K562 (cell line): ENCODE measurements around the gene ADGRB3. TPM values are rescaled to one million over a fixed set of nuclear protein-coding genes. Genes with fewer than 3 reads are reported as not detected.

Source experiments
- ATAC-seq: fragments of 200-7000 bp; cut with Tn5 transposase; 3 replicates; pipeline ENCODE4 v1.9.1; 2020; ENCODE audit warnings: moderate library complexity
- BruUV-seq: library from RNA; stranded (reverse); fragments of 400-500 nt; replicated peaks from 2 replicates; lab custom pipeline; 2021; lab: Mats Ljungman, UMichigan
- CTCF ChIA-PET: fragments of 300-600 bp; formaldehyde crosslinking; extraction: SDS; loops from one replicate; lab custom pipeline; 2021; ENCODE audit warnings: low intra/inter-chr PET ratio; lab: Yijun Ruan, JAX
- POLR2A ChIA-PET: fragments of 300-600, 350-650 bp; sonication (Branson Sonifier 250); formaldehyde crosslinking; extraction: SDS; loops from one replicate; lab custom pipeline; 2021; ENCODE audit warnings: antibody characterized with exemption, inconsistent platforms; lab: Yijun Ruan, JAX
- DNase-seq, 4 experiments: peaks; one replicate each; pipeline versions ENCODE4 v3.0.0 to v3.0.0-alpha.2; 2011 to 2018; ENCODE audit warnings: low spot score in 3 of 4, mixed read lengths in 3 of 4; ENCODE audit errors: extremely low read depth in 1 of 4
- FAIRE-seq: peaks from 2 replicates; lab custom pipeline; 2011; peaks lifted over from hg19 to GRCh38; lab: Jason Lieb, UNC
- H2AFZ ChIP-seq: 2 replicates; pipeline ENCODE4 v1.6.0; 2011; ENCODE audit warnings: low read depth, low read length, control low read depth, inconsistent platforms
- H3K27ac ChIP-seq: fragments of 200-600 bp; 3 replicates; pipeline ENCODE4 v1.8.0; 2011; ENCODE audit warnings: low read depth, mild to moderate bottlenecking, control low read depth, inconsistent platforms, low read length, moderate library complexity, mixed read lengths; ENCODE audit errors: extremely low read depth
- H3K27me3 ChIP-seq, 2 experiments: fragments of 300-600 bp in 1 of 2; 2 replicates in 1 of 2; 3 replicates in 1 of 2; pipeline versions ENCODE4 v1.6.0 to v1.8.0; 2011; ENCODE audit warnings: inconsistent platforms in 2 of 2, low read length in 2 of 2, mild to moderate bottlenecking in 1 of 2, mixed read lengths in 1 of 2, moderate library complexity in 1 of 2; ENCODE audit not compliant: control insufficient read depth in 2 of 2, insufficient read depth in 2 of 2
- H3K36me3 ChIP-seq: fragments of 300-600 bp; 3 replicates; pipeline ENCODE4 v1.8.0; 2011; ENCODE audit warnings: mild to moderate bottlenecking, low read length, inconsistent platforms; ENCODE audit not compliant: control insufficient read depth, insufficient read depth
- H3K4me1 ChIP-seq, 2 experiments: fragments of 200-600 bp in 1 of 2; replicated peaks in 1 of 2; 2 replicates in 1 of 2; 3 replicates in 1 of 2; pipeline versions ENCODE4 v1.5.1 to v1.8.0; 2011; ENCODE audit warnings: inconsistent platforms in 2 of 2, low read length in 2 of 2, mild to moderate bottlenecking in 1 of 2, mixed read lengths in 1 of 2, moderate library complexity in 1 of 2; ENCODE audit not compliant: control insufficient read depth in 2 of 2, insufficient read depth in 2 of 2
- H3K4me2 ChIP-seq: 2 replicates; pipeline ENCODE4 v1.6.1; 2011; ENCODE audit warnings: low read length, control low read depth, inconsistent platforms, mixed read lengths; ENCODE audit not compliant: insufficient read depth
- H3K4me3 ChIP-seq: fragments of 200-600 bp; sonication (generic), shearing (Covaris generic); 2 replicates; pipeline ENCODE4 v1.5.1; 2016; ENCODE audit warnings: control low read depth, inconsistent platforms
- H3K79me2 ChIP-seq: fragments of 200-600 bp; 3 replicates; pipeline ENCODE4 v1.8.0; 2011; ENCODE audit warnings: low read length, inconsistent platforms; ENCODE audit not compliant: control insufficient read depth, insufficient read depth
- H3K9ac ChIP-seq, 2 experiments: 2 replicates each; pipeline versions ENCODE4 v1.6.0 to v1.6.1; 2011; ENCODE audit warnings: low read depth in 2 of 2, low read length in 2 of 2, control low read depth in 1 of 2, inconsistent platforms in 1 of 2, mild to moderate bottlenecking in 1 of 2, mixed read lengths in 1 of 2; ENCODE audit not compliant: insufficient read depth in 1 of 2
- H3K9me1 ChIP-seq: one replicate; pipeline ENCODE4 v1.6.0; 2011; ENCODE audit warnings: inconsistent platforms, mild to moderate bottlenecking, low read length, moderate library complexity; ENCODE audit not compliant: control insufficient read depth, insufficient read depth
- H3K9me3 ChIP-seq: replicated peaks from 2 replicates; pipeline ENCODE4 v1.5.1; 2011; ENCODE audit warnings: low read depth, low read length, inconsistent platforms; ENCODE audit not compliant: control insufficient read depth, insufficient read depth
- H4K20me1 ChIP-seq: replicated peaks from 2 replicates; pipeline ENCODE4 v1.6.1; 2011; ENCODE audit warnings: low read length, inconsistent platforms, mixed read lengths; ENCODE audit not compliant: control insufficient read depth, insufficient read depth
- BRF1 ChIP-seq: IDR thresholded peaks from 3 replicates; pipeline ENCODE4 v1.6.1; 2011; ENCODE audit warnings: borderline replicate concordance, mild to moderate bottlenecking; ENCODE audit not compliant: insufficient read length; ENCODE audit errors: extremely low read depth
- CHCHD3 ChIP-seq: fragments of 250-450 bp; sonication (Bioruptor Pico); IDR thresholded peaks from 2 replicates; pipeline ENCODE4 v2.1.2; 2022; ENCODE audit warnings: mild to moderate bottlenecking
- CTCFL ChIP-seq: IDR thresholded peaks from 2 replicates; pipeline ENCODE4 v1.6.1; 2011; ENCODE audit warnings: borderline replicate concordance, low read depth, mild to moderate bottlenecking, moderate library complexity, low read length; ENCODE audit not compliant: insufficient read depth, poor library complexity, severe bottlenecking
- FOXA1 ChIP-seq: fragments of 450-650 bp; IDR thresholded peaks from 2 replicates; pipeline ENCODE4 v1.6.1; 2016; ENCODE audit warnings: mild to moderate bottlenecking, borderline replicate concordance
- POU5F1 ChIP-seq: fragments of 150-350 bp; IDR thresholded peaks from 2 replicates; pipeline ENCODE4 v1.6.1; 2014; ENCODE audit warnings: borderline replicate concordance, low read length, low read depth, mild to moderate bottlenecking; ENCODE audit not compliant: partially characterized antibody
- XRCC5 ChIP-seq: fragments of 200-400 bp; formaldehyde crosslinking; IDR thresholded peaks from 2 replicates; pipeline ENCODE4 v1.6.1; 2017; ENCODE audit warnings: low read depth, mild to moderate bottlenecking, low read length
- ZC3H11A ChIP-seq: IDR thresholded peaks from 2 replicates; pipeline ENCODE4 v1.6.1; 2012; ENCODE audit warnings: low read depth, low read length, improper control_type of control experiment
- ZNF174 ChIP-seq: fragments of 250-450 bp; sonication (Bioruptor Pico); IDR thresholded peaks from 2 replicates; pipeline ENCODE4 v1.4.0; 2020; ENCODE audit warnings: mild to moderate bottlenecking
- WGBS: fragments of 100-300 bp; shearing (Covaris generic); methylation state at CpG from one replicate; pipeline ENCODE4 v1.1.6; 2016; ENCODE audit warnings: low coverage, mixed read lengths; ENCODE audit not compliant: insufficient coverage; ENCODE audit errors: missing lambda C conversion rate; 5-methylcytosine and 5-hydroxymethylcytosine counted together
- in situ Hi-C: fragments of 300-500 bp; cut with MboI; formaldehyde crosslinking; loops from 4 replicates; pipeline ENCODE4 v1.15.0; 2018; ENCODE audit warnings: inconsistent platforms, mixed read lengths
- intact Hi-C: fragments of 100-400 bp; cut with micrococcal nuclease; formaldehyde crosslinking; loops from 2 replicates; pipeline ENCODE4 v1.14.2; 2022
- polyA plus RNA-seq, 8 experiments: library from polyadenylated mRNA; depleted of rRNA in 4 of 8; stranded (reverse) in 5 of 8; unstranded in 3 of 8; fragments of >200 nt; fragmentation: Nextera tagmentation in 2 of 8; fragmentation: Illumina TruSeq in 1 of 8; extraction: Ambion mirVana in 2 of 8; extraction: Trizol in 1 of 8; gene quantifications; 2 replicates each; pipeline versions ENCODE4 v1.2.1 to v1.2.3, GENCODE V29; 2011 to 2014; ENCODE audit warnings: inconsistent platforms in 1 of 8, missing spikeins in 1 of 8
- total RNA-seq, 7 experiments: library from RNA; depleted of rRNA in 6 of 7; stranded (reverse); fragments of >200 nt in 6 of 7; fragmentation: Illumina TruSeq in 2 of 7; extraction: Trizol in 2 of 7; gene quantifications; 2 replicates each; pipeline versions ENCODE4 v1.2.1 to v1.2.3, GENCODE V29; 2011 to 2021; ENCODE audit warnings: low replicate concordance in 1 of 7

ADGRB3 gene
- total and polyA plus RNA-seq, 9 of the 15 experiments (the other 6 are each of a cell fraction or from before 2014, with no cell fraction given): 0.90 to 7.8 (median 2.4) TPM

- intact Hi-C loops: no loop called here
- Histone ChIP-seq H3K36me3 (no peaks in the 10 kb centered on the region), H3K27me3 (no peaks in the 10 kb centered on the region), H3K9ac (no peak overlapping the region), H3K79me2 (no peaks in the 10 kb centered on the region), H3K4me1 (no peaks in the 10 kb centered on the region), H3K9me3 (no peaks in the 10 kb centered on the region), H3K4me2 (no peak overlapping the region), H2AFZ (no peak overlapping the region), H3K27ac (no peak overlapping the region), H3K9me1 (no peaks in the 10 kb centered on the region), H4K20me1 (no peaks in the 10 kb centered on the region), H3K4me3 (no peak overlapping the region)
- ChIA-PET POLR2A (no interaction called here), CTCF (no interaction called here)
- ATAC-seq: no peak
- BruUV-seq: no TSS peak
- no peak for DNase-seq
- 0% methylated on average over 3 of the region's 3 CpGs for WGBS
- TF ChIP-seq CHCHD3 (CRISPR knock-in tag) (no peak), POU5F1 (no peak), BRF1 (no peak), ZC3H11A (no peak), FOXA1 (no peak), XRCC5 (no peak)
- no peak for FAIRE-seq
- in situ Hi-C loops: no loop called here
Observed at GRCh38 chr6:69370763-69371162, 735.7 kb downstream of the ADGRB3 start.

GRCh38 chr6:69378326-69378725, 743.2 kb downstream of the ADGRB3 start:
- Histone ChIP-seq H2AFZ (no peak overlapping the region), H3K36me3 (no peaks in the 10 kb centered on the region), H3K4me1 (no peaks in the 10 kb centered on the region), H3K9ac (no peak overlapping the region), H3K9me1 (no peaks in the 10 kb centered on the region), H3K27me3 (no peaks in the 10 kb centered on the region), H3K4me2 (no peak overlapping the region), H3K27ac (no peak overlapping the region), H4K20me1 (no peaks in the 10 kb centered on the region), H3K4me3 (no peak overlapping the region), H3K9me3 (no peaks in the 10 kb centered on the region), H3K79me2 (no peaks in the 10 kb centered on the region)
- DNase-seq (no peak), ATAC-seq (no peak), FAIRE-seq (no peak)
- POLR2A ChIA-PET: no interaction called here
- CTCF ChIA-PET: no interaction called here
- intact Hi-C loops (no loop called here), in situ Hi-C loops (no loop called here)
- TF ChIP-seq ZNF174 (CRISPR knock-in tag) (no peak), CTCFL (no peak)
- no TSS peak for BruUV-seq
- 0% methylated on average over 1 of the region's 1 CpG for WGBS
